HepG2 (cell line): Measurements from ENCODE around the gene BMPR1B. TPM values are rescaled to one million over a fixed set of nuclear protein-coding genes. Genes with fewer than 3 reads are reported as not detected.
A peak's percentile ranks its signal among the peaks of the same experiment; 100 is the strongest.

Experiments used
- ATAC-seq: fragments of 200-7000 bp; cut with Tn5 transposase; 3 replicates; pipeline ENCODE4 v1.9.1; 2020; ENCODE audit warnings: mild to moderate bottlenecking, moderate library complexity
- BruUV-seq: library from RNA; stranded (reverse); fragments of 400-500 nt; replicated peaks from 2 replicates; lab custom pipeline; 2021; lab: Mats Ljungman, UMichigan
- CTCF ChIA-PET: fragments of 300-600 bp; formaldehyde crosslinking; extraction: SDS; loops from one replicate; lab custom pipeline; 2021; ENCODE audit warnings: low total read pairs, inconsistent platforms, low intra/inter-chr PET ratio; lab: Yijun Ruan, JAX
- POLR2A ChIA-PET: fragments of 350-600 bp; sonication (Branson Sonifier 250); formaldehyde crosslinking; loops from one replicate; lab custom pipeline; 2020; ENCODE audit warnings: antibody characterized with exemption, inconsistent platforms; lab: Yijun Ruan, JAX
- DNase-seq: peaks from one replicate; pipeline ENCODE4 v3.0.0-alpha.2; 2015; ENCODE audit warnings: low spot score
- FAIRE-seq: peaks from 3 replicates; lab custom pipeline; 2011; peaks lifted over from hg19 to GRCh38; lab: Jason Lieb, UNC
- H2AFZ ChIP-seq: one replicate; pipeline ENCODE4 v1.6.1; 2011; ENCODE audit warnings: low read length, inconsistent platforms
- H3K27ac ChIP-seq: fragments of 300-600 bp; 3 replicates; pipeline ENCODE4 v1.8.0; 2011; ENCODE audit warnings: mixed run types, mild to moderate bottlenecking, mixed read lengths, low read length, inconsistent platforms; ENCODE audit not compliant: insufficient read depth; ENCODE audit errors: extremely low read length
- H3K27me3 ChIP-seq, 2 experiments: fragments of 200-600 bp in 1 of 2; 2 replicates in 1 of 2; 3 replicates in 1 of 2; pipeline versions ENCODE4 v1.6.0 to v1.8.0; 2011; ENCODE audit warnings: low read length in 2 of 2, mild to moderate bottlenecking in 2 of 2, moderate library complexity in 2 of 2, inconsistent platforms in 1 of 2; ENCODE audit not compliant: insufficient read depth in 2 of 2, control insufficient read depth in 1 of 2
- H3K36me3 ChIP-seq, 2 experiments: fragments of 200-600 bp in 1 of 2; replicated peaks in 1 of 2; 2 replicates in 1 of 2; 3 replicates in 1 of 2; pipeline versions ENCODE4 v1.5.1 to v1.8.0; 2011; ENCODE audit warnings: low read length in 2 of 2, inconsistent platforms in 1 of 2; ENCODE audit not compliant: insufficient read depth in 2 of 2, control insufficient read depth in 1 of 2
- H3K4me1 ChIP-seq: 2 replicates; pipeline ENCODE4 v1.5.1; 2012; ENCODE audit warnings: low read length, inconsistent platforms; ENCODE audit not compliant: insufficient read depth
- H3K4me2 ChIP-seq: 2 replicates; pipeline ENCODE4 v1.6.0; 2011; ENCODE audit warnings: low read depth, low read length, inconsistent platforms
- H3K4me3 ChIP-seq, 3 experiments: fragments of 200-600 bp in 1 of 3; sonication (generic), shearing (Covaris generic) in 1 of 3; replicated peaks in 1 of 3; 2 replicates each; pipeline ENCODE4 v1.5.1; 2011 to 2016; ENCODE audit warnings: low read length in 3 of 3, inconsistent platforms in 2 of 3, low read depth in 2 of 3, mild to moderate bottlenecking in 2 of 3, control low read depth in 1 of 3, mixed read lengths in 1 of 3; ENCODE audit not compliant: insufficient read depth in 1 of 3
- H3K79me2 ChIP-seq: one replicate; pipeline ENCODE4 v1.6.1; 2011; ENCODE audit warnings: low read length, inconsistent platforms; ENCODE audit not compliant: insufficient read depth
- H3K9ac ChIP-seq: 2 replicates; pipeline ENCODE4 v1.6.0; 2011; ENCODE audit warnings: mild to moderate bottlenecking, low read depth, low read length, inconsistent platforms; ENCODE audit not compliant: insufficient read depth
- H3K9me3 ChIP-seq: 2 replicates; pipeline ENCODE4 v1.5.1; 2012; ENCODE audit warnings: mild to moderate bottlenecking, low read length
- H4K20me1 ChIP-seq: 2 replicates; pipeline ENCODE4 v1.6.0; 2011; ENCODE audit warnings: inconsistent platforms, mild to moderate bottlenecking, low read length, moderate library complexity; ENCODE audit not compliant: insufficient read depth
- EEA1 ChIP-seq: sonication (generic); formaldehyde crosslinking; IDR thresholded peaks from 2 replicates; pipeline ENCODE4 v1.5.1; 2020; ENCODE audit warnings: mild to moderate bottlenecking, missing genetic modification reagents, borderline replicate concordance
- IRF9 ChIP-seq: sonication (generic); formaldehyde crosslinking; IDR thresholded peaks from 2 replicates; pipeline ENCODE4 v1.8.0; 2022; ENCODE audit warnings: missing genetic modification reagents, mild to moderate bottlenecking, borderline replicate concordance
- JUN ChIP-seq: sonication (generic); formaldehyde crosslinking; IDR thresholded peaks from 2 replicates; pipeline ENCODE4 v1.4.0; 2020; ENCODE audit warnings: mild to moderate bottlenecking, missing genetic modification reagents
- MAFK ChIP-seq, 2 experiments: IDR thresholded peaks in 1 of 2; conservative IDR thresholded peaks in 1 of 2; 2 replicates each; pipeline ENCODE4 v1.6.1; 2011; ENCODE audit warnings: improper control_type of control experiment in 2 of 2, low read length in 2 of 2
- ZFP41 ChIP-seq: sonication (generic); formaldehyde crosslinking; IDR thresholded peaks from 2 replicates; pipeline ENCODE4 v1.4.0; 2020; ENCODE audit warnings: mild to moderate bottlenecking, missing genetic modification reagents, borderline replicate concordance
- ZIK1 ChIP-seq: sonication (generic); formaldehyde crosslinking; IDR thresholded peaks from 2 replicates; pipeline ENCODE4 v1.5.0; 2020; ENCODE audit warnings: mild to moderate bottlenecking, low read depth, missing genetic modification reagents, borderline replicate concordance
- ZMAT3 ChIP-seq: sonication (generic); formaldehyde crosslinking; conservative IDR thresholded peaks from 2 replicates; pipeline ENCODE4 v1.7.0; 2021; ENCODE audit warnings: missing genetic modification reagents
- ZSCAN5A ChIP-seq: sonication (generic); formaldehyde crosslinking; IDR thresholded peaks from 2 replicates; pipeline ENCODE4 v1.8.0; 2022; ENCODE audit warnings: mild to moderate bottlenecking, missing genetic modification reagents, borderline replicate concordance
- WGBS: methylation state at CpG from one replicate; pipeline ENCODE4 v1.1.6; 2017; ENCODE audit warnings: low lambda C conversion rate; 5-methylcytosine and 5-hydroxymethylcytosine counted together
- in situ Hi-C: cut with HindIII; loops from 2 replicates; pipeline ENCODE4 v1.10.0; 2017; ENCODE audit warnings: low pct_unique_long_range_greater_than_20kb; ENCODE audit not compliant: extremely low pct_ligation_motif_present
- intact Hi-C: fragments of 100-400 bp; cut with micrococcal nuclease; formaldehyde crosslinking; loops from one replicate; pipeline ENCODE4 v1.10.0; 2022; ENCODE audit not compliant: unreplicated experiment
- polyA plus RNA-seq, 8 experiments: library from polyadenylated mRNA; depleted of rRNA in 3 of 8; stranded (reverse) in 7 of 8; unstranded in 1 of 8; fragments of >200 nt; fragmentation: Illumina TruSeq in 4 of 8; extraction: Trizol in 4 of 8; gene quantifications; 2 replicates each; pipeline versions ENCODE4 v1.2.1 to v1.2.3, GENCODE V29; 2011 to 2016; ENCODE audit warnings: low read depth in 4 of 8, missing spikeins in 1 of 8, mixed read lengths in 1 of 8; ENCODE audit not compliant: insufficient read depth in 1 of 8
- total RNA-seq, 5 experiments: library from RNA; depleted of rRNA; stranded (reverse); fragments of >200 nt; fragmentation: Illumina TruSeq; extraction: Trizol; gene quantifications; 2 replicates each; pipeline ENCODE4 v1.2.3, GENCODE V29; 2016; ENCODE audit warnings: low read depth in 1 of 5
- TF ChIP-seq, protein P1 (sequence below): sonication (generic); formaldehyde crosslinking; IDR thresholded peaks from 2 replicates; pipeline ENCODE4 v1.4.0; 2020; ENCODE audit warnings: low read depth, mild to moderate bottlenecking, missing genetic modification reagents
- TF ChIP-seq, protein P2 (sequence below): sonication (generic); formaldehyde crosslinking; IDR thresholded peaks from 2 replicates; pipeline ENCODE4 v1.5.1; 2020; ENCODE audit warnings: missing genetic modification reagents, mild to moderate bottlenecking, borderline replicate concordance
- TF ChIP-seq, protein P3 (sequence below): sonication (generic); formaldehyde crosslinking; conservative IDR thresholded peaks from 2 replicates; pipeline ENCODE4 v1.8.0; 2022; ENCODE audit warnings: missing genetic modification reagents
- TF ChIP-seq, protein P4 (sequence below): sonication (generic); formaldehyde crosslinking; IDR thresholded peaks from 2 replicates; pipeline ENCODE4 v1.5.0; 2020; ENCODE audit warnings: missing genetic modification reagents

Gene BMPR1B
- total and polyA plus RNA-seq, 2 of the 13 experiments (the other 11 are each of a cell fraction or from before 2014, with no cell fraction given), result 0.07 TPM; not detected in 1

GRCh38 chr4:95188701-95189370 is 431.1 kb downstream of the BMPR1B start (continued):
- TF ChIP-seq, protein P1, sequence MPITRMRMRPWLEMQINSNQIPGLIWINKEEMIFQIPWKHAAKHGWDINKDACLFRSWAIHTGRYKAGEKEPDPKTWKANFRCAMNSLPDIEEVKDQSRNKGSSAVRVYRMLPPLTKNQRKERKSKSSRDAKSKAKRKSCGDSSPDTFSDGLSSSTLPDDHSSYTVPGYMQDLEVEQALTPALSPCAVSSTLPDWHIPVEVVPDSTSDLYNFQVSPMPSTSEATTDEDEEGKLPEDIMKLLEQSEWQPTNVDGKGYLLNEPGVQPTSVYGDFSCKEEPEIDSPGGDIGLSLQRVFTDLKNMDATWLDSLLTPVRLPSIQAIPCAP (CRISPR knock-in tag), result no peak
- TF ChIP-seq ZMAT3 (CRISPR knock-in tag) (no peak), JUN (no peak), ZSCAN5A (CRISPR knock-in tag) (no peak), EEA1 (CRISPR knock-in tag) (no peak), MAFK (conservative IDR thresholded peaks at IDR 0.05 in 1 of 2, IDR thresholded peaks at IDR 0.05 in 1 of 2; ENCODE audit: low read length in 2 of 2) (no peak)

DNA sequence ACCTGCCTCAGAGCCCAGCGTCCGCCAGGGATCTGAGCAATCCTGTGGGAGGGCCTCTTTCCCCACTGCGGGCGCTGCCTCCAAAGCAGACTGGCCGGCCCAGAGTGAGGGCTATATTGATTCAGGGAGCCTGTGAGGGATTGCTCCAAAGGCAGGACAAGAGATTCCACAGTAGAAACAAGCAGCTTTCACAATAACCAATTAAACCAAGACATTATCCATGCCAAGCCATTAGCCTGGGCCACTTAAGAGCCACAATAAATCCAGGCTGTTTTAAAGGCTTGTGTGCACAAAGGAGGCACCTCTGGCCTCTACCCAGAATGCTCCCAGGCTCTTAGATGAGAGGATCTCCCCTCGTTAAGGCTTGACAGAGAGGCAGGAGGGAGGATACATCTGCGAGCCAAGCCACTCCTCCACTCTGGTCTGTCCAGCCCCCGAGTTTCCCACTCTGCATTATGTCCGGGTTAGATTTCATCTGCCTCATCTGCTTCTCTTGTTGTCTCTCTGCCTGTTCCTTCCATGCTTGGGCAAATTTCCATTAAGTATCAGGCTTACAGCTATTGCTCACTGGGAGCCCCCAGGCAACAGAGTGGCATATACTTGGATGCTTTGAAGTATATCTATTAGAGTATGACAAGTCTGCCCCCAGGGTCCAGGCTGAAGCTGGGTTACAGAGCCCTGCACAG is 433.1 kb downstream of the BMPR1B start:
- H3K4me1 ChIP-seq, result no peaks in the 10 kb centered on the region
- in situ Hi-C loops (no loop called here), intact Hi-C loops (no loop called here)
- 0% methylated on average over 2 of the region's 9 CpGs for WGBS
- H3K9me3 ChIP-seq, result no peaks in the 10 kb centered on the region
- no peak for FAIRE-seq
- no TSS peak for BruUV-seq
- POLR2A ChIA-PET, result no interaction called here
- TF ChIP-seq ZFP41 (CRISPR knock-in tag), result no peak
- TF ChIP-seq, protein P2, sequence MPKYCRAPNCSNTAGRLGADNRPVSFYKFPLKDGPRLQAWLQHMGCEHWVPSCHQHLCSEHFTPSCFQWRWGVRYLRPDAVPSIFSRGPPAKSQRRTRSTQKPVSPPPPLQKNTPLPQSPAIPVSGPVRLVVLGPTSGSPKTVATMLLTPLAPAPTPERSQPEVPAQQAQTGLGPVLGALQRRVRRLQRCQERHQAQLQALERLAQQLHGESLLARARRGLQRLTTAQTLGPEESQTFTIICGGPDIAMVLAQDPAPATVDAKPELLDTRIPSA (CRISPR knock-in tag), result no peak
- TF ChIP-seq, protein P3, sequence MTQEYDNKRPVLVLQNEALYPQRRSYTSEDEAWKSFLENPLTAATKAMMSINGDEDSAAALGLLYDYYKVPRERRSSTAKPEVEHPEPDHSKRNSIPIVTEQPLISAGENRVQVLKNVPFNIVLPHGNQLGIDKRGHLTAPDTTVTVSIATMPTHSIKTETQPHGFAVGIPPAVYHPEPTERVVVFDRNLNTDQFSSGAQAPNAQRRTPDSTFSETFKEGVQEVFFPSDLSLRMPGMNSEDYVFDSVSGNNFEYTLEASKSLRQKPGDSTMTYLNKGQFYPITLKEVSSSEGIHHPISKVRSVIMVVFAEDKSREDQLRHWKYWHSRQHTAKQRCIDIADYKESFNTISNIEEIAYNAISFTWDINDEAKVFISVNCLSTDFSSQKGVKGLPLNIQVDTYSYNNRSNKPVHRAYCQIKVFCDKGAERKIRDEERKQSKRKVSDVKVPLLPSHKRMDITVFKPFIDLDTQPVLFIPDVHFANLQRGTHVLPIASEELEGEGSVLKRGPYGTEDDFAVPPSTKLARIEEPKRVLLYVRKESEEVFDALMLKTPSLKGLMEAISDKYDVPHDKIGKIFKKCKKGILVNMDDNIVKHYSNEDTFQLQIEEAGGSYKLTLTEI (CRISPR knock-in tag), result no peak
- no peak for TF ChIP-seq ZIK1 (CRISPR knock-in tag)
- no peak for TF ChIP-seq IRF9 (CRISPR knock-in tag)
- TF ChIP-seq, protein P4, sequence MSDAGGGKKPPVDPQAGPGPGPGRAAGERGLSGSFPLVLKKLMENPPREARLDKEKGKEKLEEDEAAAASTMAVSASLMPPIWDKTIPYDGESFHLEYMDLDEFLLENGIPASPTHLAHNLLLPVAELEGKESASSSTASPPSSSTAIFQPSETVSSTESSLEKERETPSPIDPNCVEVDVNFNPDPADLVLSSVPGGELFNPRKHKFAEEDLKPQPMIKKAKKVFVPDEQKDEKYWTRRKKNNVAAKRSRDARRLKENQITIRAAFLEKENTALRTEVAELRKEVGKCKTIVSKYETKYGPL (CRISPR knock-in tag), result no peak
- TF ChIP-seq, all 625 proteins: peak for 0
- Histone ChIP-seq H3K36me3 (no peaks in the 10 kb centered on the region), H3K4me3 (no peak overlapping the region), H3K27me3 (peaks cover 1 to 7% of the 10 kb centered on the region in 2 experiments; a peak in 3 of 5 replicates), H2AFZ (no peak overlapping the region), H3K27ac (no peak overlapping the region), H3K9ac (no peak overlapping the region), H4K20me1 (no peaks in the 10 kb centered on the region), H3K4me2 (no peak overlapping the region), H3K79me2 (no peaks in the 10 kb centered on the region)
- ATAC-seq (peak; percentile 43), DNase-seq (no peak)
- CTCF ChIA-PET, result no interaction called here
